Measurements from ENCODE around the gene SORCS2. TPM values are rescaled to one million over a fixed set of nuclear protein-coding genes. Genes with fewer than 3 reads are reported as not detected.

Gene SORCS2
- total and polyA plus RNA-seq, 2 of the 4 experiments (the other 2 are of a cell fraction), result 0.36 to 0.62 TPM

- no peak overlapping the region for H3K4me3 ChIP-seq (ENCODE audit: insufficient read depth, low read depth, low read length)
- no peaks in the 10 kb centered on the region for H3K9me3 ChIP-seq (ENCODE audit: control insufficient read depth, insufficient read depth, low read length)
- H4K20me1 ChIP-seq (ENCODE audit: insufficient read depth, low read length), result no peaks in the 10 kb centered on the region
- in situ Hi-C loops (cut with MboI; ENCODE audit: low sequenced_read_pairs), result loop anchor here (5.0 kb wide), 1 partner anchor 89 kb away; no protein-coding TSS in a partner anchor
- H4K91ac ChIP-seq (ENCODE audit: insufficient read depth, low read depth, low read length), result no peak overlapping the region
- no peak overlapping the region for H3K18ac ChIP-seq (ENCODE audit: low read depth, low read length)
- CTCF ChIA-PET, result no interaction called here
- no peak overlapping the region for H2AFZ ChIP-seq (replicated peaks; ENCODE audit: low read length, poor library complexity)
- H2AK5ac ChIP-seq (ENCODE audit: low read depth, low read length), result no peak overlapping the region
- TF ChIP-seq CHD1 (IDR thresholded peaks at IDR 0.05; ENCODE audit: low read depth, low read length), result no peak
- no peak for TF ChIP-seq SMC3 (IDR thresholded peaks at IDR 0.05; ENCODE audit: low read depth, low read length)
- no peak for TF ChIP-seq NFE2L2 (IDR thresholded peaks at IDR 0.05; ENCODE audit: low read depth, low read length)
- TF ChIP-seq BHLHE40 (IDR thresholded peaks at IDR 0.05; ENCODE audit: low read depth, low read length), result no peak
- TF ChIP-seq MAZ (IDR thresholded peaks at IDR 0.05; ENCODE audit: borderline replicate concordance, low read depth, low read length), result no peak
- no peak for TF ChIP-seq RFX5 (IDR thresholded peaks at IDR 0.05; ENCODE audit: low read depth, low read length)
- TF ChIP-seq MAFK (IDR thresholded peaks at IDR 0.05; ENCODE audit: low read depth, low read length), result no peak
- no peak for TF ChIP-seq RCOR1 (IDR thresholded peaks at IDR 0.05; ENCODE audit: insufficient replicate concordance, low read length)
- TF ChIP-seq, protein P1, sequence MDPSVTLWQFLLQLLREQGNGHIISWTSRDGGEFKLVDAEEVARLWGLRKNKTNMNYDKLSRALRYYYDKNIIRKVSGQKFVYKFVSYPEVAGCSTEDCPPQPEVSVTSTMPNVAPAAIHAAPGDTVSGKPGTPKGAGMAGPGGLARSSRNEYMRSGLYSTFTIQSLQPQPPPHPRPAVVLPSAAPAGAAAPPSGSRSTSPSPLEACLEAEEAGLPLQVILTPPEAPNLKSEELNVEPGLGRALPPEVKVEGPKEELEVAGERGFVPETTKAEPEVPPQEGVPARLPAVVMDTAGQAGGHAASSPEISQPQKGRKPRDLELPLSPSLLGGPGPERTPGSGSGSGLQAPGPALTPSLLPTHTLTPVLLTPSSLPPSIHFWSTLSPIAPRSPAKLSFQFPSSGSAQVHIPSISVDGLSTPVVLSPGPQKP (IDR thresholded peaks at IDR 0.05; ENCODE audit: borderline replicate concordance, low read depth, low read length), result no peak
- TF ChIP-seq FOS (IDR thresholded peaks at IDR 0.05; ENCODE audit: low read depth, low read length), result no peak
- TF ChIP-seq USF2 (IDR thresholded peaks at IDR 0.05; ENCODE audit: low read depth, low read length), result no peak
- TF ChIP-seq CTCF (conservative IDR thresholded peaks at IDR 0.05; ENCODE audit: low read depth, low read length), result no peak
- no peak for TF ChIP-seq POLR2A (IDR thresholded peaks at IDR 0.05; ENCODE audit: low read depth, low read length)
- no peak for TF ChIP-seq RAD21 (IDR thresholded peaks at IDR 0.05; ENCODE audit: low read length)
- intact Hi-C loops (cut with micrococcal nuclease), result no loop called here
- no peak overlapping the region for H4K5ac ChIP-seq (ENCODE audit: low read depth, low read length)
- no peak overlapping the region for H3K14ac ChIP-seq (replicated peaks; ENCODE audit: low read depth, low read length)
- no TSS peak for BruUV-seq (replicated peaks)
- H2BK15ac ChIP-seq (ENCODE audit: low read depth, low read length), result no peak overlapping the region
- no peaks in the 10 kb centered on the region for H3K9me1 ChIP-seq (ENCODE audit: insufficient read depth, low read length)
- H3K23ac ChIP-seq (ENCODE audit: low read depth, low read length), result no peak overlapping the region
- H2AK9ac ChIP-seq (replicated peaks; ENCODE audit: low read depth, low read length, poor library complexity), result no peak overlapping the region
- H3K4ac ChIP-seq (ENCODE audit: low read depth, low read length), result no peak overlapping the region
- H2BK5ac ChIP-seq (ENCODE audit: low read depth, low read length, poor library complexity, severe bottlenecking), result no peak overlapping the region
- H2BK20ac ChIP-seq (ENCODE audit: low read depth, low read length), result no peak overlapping the region
- POLR2A ChIA-PET (ENCODE audit: unreplicated experiment), result no interaction called here
- H3K4me2 ChIP-seq (ENCODE audit: low read depth, low read length), result no peak overlapping the region
- no peak overlapping the region for H3K56ac ChIP-seq (ENCODE audit: extremely low read depth, insufficient read depth, low read length)
- no peak for ATAC-seq (ENCODE audit: low read depth)
- no peaks in the 10 kb centered on the region for H3K4me1 ChIP-seq (ENCODE audit: control insufficient read depth, insufficient read depth, low read length)
- no peaks in the 10 kb centered on the region for H3K36me3 ChIP-seq (ENCODE audit: control insufficient read depth, insufficient read depth, low read length)
- H3K27ac ChIP-seq (ENCODE audit: insufficient read depth, low read length), result no peak overlapping the region
- H3K79me1 ChIP-seq (ENCODE audit: low read depth in 1 of 2, low read length in 2 of 2), result no peaks in the 10 kb centered on the region
- dilution Hi-C loops (cut with HindIII; ENCODE audit: low sequenced_read_pairs, unreplicated experiment), result no loop called here
- 83% methylated on average over 4 of the region's 7 CpGs; no CpG with 5 or more reads in 1 of the 2 experiments for WGBS, 2 experiments (ENCODE audit: extremely low coverage in 2 of 2, insufficient read length in 1 of 2)
- H3K9ac ChIP-seq (ENCODE audit: low read depth, low read length), result no peak overlapping the region
- DNase-seq, result no peak
- no peak overlapping the region for H4K8ac ChIP-seq (ENCODE audit: low read depth in 2 of 2, low read length in 2 of 2)
- peaks cover 75% of the 10 kb centered on the region for H3K27me3 ChIP-seq (ENCODE audit: control insufficient read depth, insufficient read depth, low read length)
- H2BK120ac ChIP-seq (ENCODE audit: low read depth, low read length), result no peak overlapping the region
Measured at GRCh38 chr4:7286798-7287197, 94.5 kb downstream of the SORCS2 start.
